OCI-LY3 (cell line): Measurements from ENCODE around the gene ESRRG.

Experiments used
- CTCF ChIP-seq: fragments of 200-600, 300-600 bp; sonication (generic); IDR thresholded peaks from 2 replicates; pipeline ENCODE4 v1.5.1; 2014; ENCODE audit warnings: antibody characterized with exemption, low read length, low read depth
- EZH2phosphoT487 ChIP-seq: fragments of 200-600 bp; shearing (Covaris generic); IDR thresholded peaks from 2 replicates; pipeline ENCODE4 v1.6.1; 2018; ENCODE audit warnings: antibody characterized with exemption, mixed run types, low read depth

DNA sequence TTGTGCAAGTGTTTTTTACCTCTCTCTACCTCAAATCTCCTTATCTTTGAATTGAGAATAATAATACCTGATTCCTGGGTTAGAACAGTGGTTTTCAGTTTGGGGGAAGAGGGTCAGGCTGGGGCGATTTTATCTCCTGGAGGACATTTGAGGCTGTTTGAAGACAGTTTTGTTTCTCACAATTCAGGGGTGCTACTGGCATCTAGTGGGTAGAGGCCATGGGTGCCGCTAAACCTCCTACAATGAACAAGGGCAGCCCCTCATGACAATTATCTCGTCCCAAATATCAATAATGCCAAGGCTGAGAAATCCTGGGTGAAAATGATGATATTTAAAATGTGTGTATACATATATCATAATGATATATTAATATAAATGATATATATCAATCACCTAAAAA lies 160.8 kb downstream of the ESRRG start:
- TF ChIP-seq CTCF, result no peak
- no peak for TF ChIP-seq EZH2phosphoT487
